Endothelial cell of umbilical vein (primary cell): ENCODE measurements around the gene NSDHL. TPM values are rescaled to one million over a fixed set of nuclear protein-coding genes. Genes with fewer than 3 reads are reported as not detected.

Experiments used
- BruUV-seq: library from RNA; stranded (reverse); fragments of 400-500 nt; replicated peaks from 2 replicates; lab custom pipeline; 2021; lab: Mats Ljungman, UMichigan
- CTCF ChIA-PET: fragments of 300-600, 350-600 bp; sonication (Branson Sonifier 250); formaldehyde crosslinking; loops from one replicate; lab custom pipeline; 2021; ENCODE audit warnings: antibody characterized with exemption, inconsistent platforms; lab: Charles Lee
- POLR2A ChIA-PET: fragments of 300-600, 350-600 bp; sonication (Branson Sonifier 250); formaldehyde crosslinking; loops from one replicate; lab custom pipeline; 2021; ENCODE audit warnings: antibody characterized with exemption, inconsistent platforms; lab: Charles Lee
- DNase-seq: peaks from one replicate; pipeline ENCODE4 v3.0.0-alpha.2; 2011; ENCODE audit warnings: low read depth, low spot score
- FAIRE-seq: peaks from 2 replicates; lab custom pipeline; 2011; peaks lifted over from hg19 to GRCh38; lab: Jason Lieb, UNC
- H2AFZ ChIP-seq: 2 replicates; pipeline ENCODE4 v1.6.0; 2012; ENCODE audit warnings: low read depth, low read length, control low read depth, inconsistent platforms
- H3K27ac ChIP-seq: 2 replicates; pipeline ENCODE4 v1.5.1; 2011; ENCODE audit warnings: low read depth, mild to moderate bottlenecking, control low read depth, low read length, moderate library complexity; ENCODE audit not compliant: insufficient read depth
- H3K27me3 ChIP-seq, 2 experiments: 2 replicates each; pipeline versions ENCODE4 v1.6.0 to v1.6.1; 2011; ENCODE audit warnings: low read length in 2 of 2, mixed read lengths in 1 of 2; ENCODE audit not compliant: control insufficient read depth in 2 of 2, insufficient read depth in 2 of 2
- H3K36me3 ChIP-seq, 2 experiments: 2 replicates in 1 of 2; 3 replicates in 1 of 2; pipeline ENCODE4 v1.5.1; 2011; ENCODE audit warnings: low read length in 2 of 2, mild to moderate bottlenecking in 1 of 2, moderate library complexity in 1 of 2; ENCODE audit not compliant: control insufficient read depth in 2 of 2, insufficient read depth in 2 of 2; ENCODE audit errors: extremely low read depth in 1 of 2
- H3K4me1 ChIP-seq: 3 replicates; pipeline ENCODE4 v1.5.1; 2011; ENCODE audit warnings: mild to moderate bottlenecking, low read length; ENCODE audit not compliant: control insufficient read depth, insufficient read depth; ENCODE audit errors: extremely low read depth
- H3K4me2 ChIP-seq: 2 replicates; pipeline ENCODE4 v1.6.1; 2011; ENCODE audit warnings: low read length, control low read depth, mixed read lengths; ENCODE audit not compliant: insufficient read depth
- H3K4me3 ChIP-seq, 3 experiments: fragments of 200-600 bp in 1 of 3; sonication (generic), shearing (Covaris generic) in 1 of 3; replicated peaks in 1 of 3; 2 replicates each; pipeline ENCODE4 v1.5.1; 2011 to 2016; ENCODE audit warnings: control low read depth in 3 of 3, low read length in 3 of 3, mild to moderate bottlenecking in 2 of 3, inconsistent platforms in 1 of 3, low read depth in 1 of 3, moderate library complexity in 1 of 3; ENCODE audit not compliant: insufficient read depth in 1 of 3
- H3K79me2 ChIP-seq: 2 replicates; pipeline ENCODE4 v1.6.0; 2012; ENCODE audit warnings: low read length, inconsistent platforms; ENCODE audit not compliant: control insufficient read depth, insufficient read depth
- H3K9ac ChIP-seq: replicated peaks from 2 replicates; pipeline ENCODE3; 2011; ENCODE audit warnings: low read length, control low read depth; ENCODE audit not compliant: insufficient read depth; ENCODE audit errors: extremely low read depth
- H3K9me1 ChIP-seq: replicated peaks from 3 replicates; pipeline ENCODE4 v1.6.0; 2011; ENCODE audit warnings: mild to moderate bottlenecking, low read length; ENCODE audit not compliant: control insufficient read depth, insufficient read depth; ENCODE audit errors: extremely low read depth
- H3K9me3 ChIP-seq: replicated peaks from 2 replicates; pipeline ENCODE4 v1.5.1; 2012; ENCODE audit warnings: low read length, inconsistent platforms; ENCODE audit not compliant: control insufficient read depth, insufficient read depth
- H4K20me1 ChIP-seq: replicated peaks from 2 replicates; pipeline ENCODE3; 2011; ENCODE audit warnings: mild to moderate bottlenecking, low read length; ENCODE audit not compliant: control insufficient read depth, insufficient read depth; ENCODE audit errors: extremely low read depth
- CTCF ChIP-seq, 2 donors: IDR thresholded peaks; 1 replicate in 1 of 2; 2 replicates in 1 of 2; pipeline ENCODE4 v1.5.1; 2011; ENCODE audit warnings: low read length in 2 of 2, mild to moderate bottlenecking in 2 of 2, moderate library complexity in 2 of 2, control low read depth in 1 of 2, inconsistent platforms in 1 of 2, low read depth in 1 of 2; ENCODE audit not compliant: insufficient read depth in 1 of 2; ENCODE audit errors: extremely low read depth in 1 of 2
- EZH2 ChIP-seq: IDR thresholded peaks from 2 replicates; pipeline ENCODE4 v1.6.1; 2012; ENCODE audit warnings: borderline replicate concordance, low read depth, mild to moderate bottlenecking, moderate library complexity, low read length, inconsistent platforms; ENCODE audit not compliant: severe bottlenecking
- FOS ChIP-seq: IDR thresholded peaks from 2 replicates; pipeline ENCODE4 v1.6.1; 2011; ENCODE audit warnings: mild to moderate bottlenecking, low read length, moderate library complexity, borderline replicate concordance; ENCODE audit not compliant: insufficient read depth
- GATA2 ChIP-seq: IDR thresholded peaks from 2 replicates; pipeline ENCODE4 v1.7.0; 2011; ENCODE audit warnings: low read depth, mild to moderate bottlenecking, moderate library complexity, mixed read lengths, low read length; ENCODE audit not compliant: insufficient read length, insufficient read depth
- JUN ChIP-seq: IDR thresholded peaks from 2 replicates; pipeline ENCODE4 v1.6.1; 2011; ENCODE audit warnings: borderline replicate concordance, low read depth; ENCODE audit not compliant: insufficient read length, insufficient read depth
- MAX ChIP-seq: IDR thresholded peaks from 2 replicates; pipeline ENCODE4 v1.6.1; 2011; ENCODE audit not compliant: insufficient read depth, insufficient read length
- MYC ChIP-seq: IDR thresholded peaks from one replicate; pipeline ENCODE4 v1.6.1; 2011; ENCODE audit warnings: mild to moderate bottlenecking, low read depth, low read length
- POLR2A ChIP-seq: IDR thresholded peaks from 2 replicates; pipeline ENCODE4 v1.6.1; 2012; ENCODE audit warnings: low read depth, mild to moderate bottlenecking, control low read depth, low read length
- POLR2AphosphoS5 ChIP-seq: IDR thresholded peaks from 2 replicates; pipeline ENCODE4 v1.6.1; 2012; ENCODE audit warnings: low read depth, mild to moderate bottlenecking, control low read depth, low read length, moderate library complexity; ENCODE audit not compliant: insufficient read depth
- dilution Hi-C: fragments of 300-500 bp; cut with MboI; formaldehyde crosslinking; loops from one replicate; pipeline ENCODE4 v1.15.0; 2019; ENCODE audit warnings: low sequenced_read_pairs; ENCODE audit not compliant: extremely low pct_ligation_motif_present
- intact Hi-C: fragments of 100-400 bp; cut with micrococcal nuclease; formaldehyde crosslinking; loops from one replicate; pipeline ENCODE4 v1.10.0; 2022
- polyA plus RNA-seq, 4 experiments: library from polyadenylated mRNA; depleted of rRNA in 3 of 4; stranded (reverse) in 3 of 4; unstranded in 1 of 4; fragments of >200 nt; gene quantifications; 2 replicates each; pipeline versions ENCODE4 v1.2.1 to v1.2.3, GENCODE V29; 2011 to 2012; ENCODE audit warnings: missing spikeins in 1 of 4
- total RNA-seq: library from RNA; stranded (reverse); gene quantifications from 2 replicates; pipeline ENCODE4 v1.2.3, GENCODE V29; 2021

Gene NSDHL
- total and polyA plus RNA-seq, 2 donors (not counting 3 experiments of a cell fraction or from before 2014, with no cell fraction given) = 40.0 to 43.7 TPM

DNA sequence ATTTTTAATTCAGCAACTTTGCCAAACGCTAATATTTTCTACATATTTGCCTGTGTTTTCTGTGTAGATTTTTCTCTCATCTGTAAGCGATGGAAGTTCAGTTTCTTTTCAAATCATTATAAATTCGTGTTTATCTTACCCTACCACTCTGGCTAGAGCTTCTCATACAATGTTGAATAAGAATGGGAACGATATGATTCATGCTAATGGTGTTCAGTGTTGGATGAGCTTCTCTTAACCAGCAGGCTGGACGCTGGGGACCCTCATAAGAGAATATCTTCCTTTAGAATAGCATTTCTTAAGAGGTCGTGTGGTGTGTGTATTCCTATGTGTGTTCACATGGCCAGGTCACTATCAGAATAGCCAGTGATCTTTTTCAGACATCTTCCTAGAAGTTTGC is 31.0 kb downstream of the NSDHL start:
- no peak overlapping the region for H3K9ac ChIP-seq
- H3K79me2 ChIP-seq = no peaks in the 10 kb centered on the region
- BruUV-seq = no TSS peak
- no peaks in the 10 kb centered on the region for H3K27me3 ChIP-seq
- DNase-seq (no peak), FAIRE-seq (no peak)
- no peaks in the 10 kb centered on the region for H4K20me1 ChIP-seq
- TF ChIP-seq GATA2 = no peak
- TF ChIP-seq JUN = no peak
- no peak for TF ChIP-seq POLR2AphosphoS5
- TF ChIP-seq MYC = no peak
- no peak for TF ChIP-seq MAX
- no peak for TF ChIP-seq POLR2A
- no peak for TF ChIP-seq FOS
- TF ChIP-seq CTCF (IDR thresholded peaks at IDR 0.05; ENCODE audit: extremely low read depth in 1 of 2, insufficient read depth in 1 of 2, low read depth in 1 of 2, low read length in 2 of 2) = no peak
- TF ChIP-seq EZH2 = no peak
- H3K36me3 ChIP-seq = peaks cover 3 to 4% of the 10 kb centered on the region in 2 experiments
- intact Hi-C loops = no loop called here
- no peaks in the 10 kb centered on the region for H3K9me3 ChIP-seq
- no peak overlapping the region for H3K4me2 ChIP-seq
- H2AFZ ChIP-seq = no peak overlapping the region
- CTCF ChIA-PET = no interaction called here
- dilution Hi-C loops = no loop called here
- no peak overlapping the region for H3K4me3 ChIP-seq
- H3K27ac ChIP-seq = no peak overlapping the region
- POLR2A ChIA-PET = no interaction called here
- no peaks in the 10 kb centered on the region for H3K4me1 ChIP-seq
- H3K9me1 ChIP-seq = no peaks in the 10 kb centered on the region
